Endothelial cell of umbilical vein (primary cell): ENCODE results near the gene GFPT2. TPM values are rescaled to one million over a fixed set of nuclear protein-coding genes. Genes with fewer than 3 reads are reported as not detected.

Experiments
- BruUV-seq: library from RNA; stranded (reverse); fragments of 400-500 nt; replicated peaks from 2 replicates; lab custom pipeline; 2021; lab: Mats Ljungman, UMichigan
- CTCF ChIA-PET: fragments of 300-600, 350-600 bp; sonication (Branson Sonifier 250); formaldehyde crosslinking; loops from one replicate; lab custom pipeline; 2021; ENCODE audit warnings: antibody characterized with exemption, inconsistent platforms; lab: Charles Lee
- POLR2A ChIA-PET: fragments of 300-600, 350-600 bp; sonication (Branson Sonifier 250); formaldehyde crosslinking; loops from one replicate; lab custom pipeline; 2021; ENCODE audit warnings: antibody characterized with exemption, inconsistent platforms; lab: Charles Lee
- DNase-seq: peaks from one replicate; pipeline ENCODE4 v3.0.0-alpha.2; 2011; ENCODE audit warnings: low read depth, low spot score
- FAIRE-seq: peaks from 2 replicates; lab custom pipeline; 2011; peaks lifted over from hg19 to GRCh38; lab: Jason Lieb, UNC
- H2AFZ ChIP-seq: 2 replicates; pipeline ENCODE4 v1.6.0; 2012; ENCODE audit warnings: low read depth, low read length, control low read depth, inconsistent platforms
- H3K27ac ChIP-seq: 2 replicates; pipeline ENCODE4 v1.5.1; 2011; ENCODE audit warnings: low read depth, mild to moderate bottlenecking, control low read depth, low read length, moderate library complexity; ENCODE audit not compliant: insufficient read depth
- H3K27me3 ChIP-seq, 2 experiments: 2 replicates each; pipeline versions ENCODE4 v1.6.0 to v1.6.1; 2011; ENCODE audit warnings: low read length in 2 of 2, mixed read lengths in 1 of 2; ENCODE audit not compliant: control insufficient read depth in 2 of 2, insufficient read depth in 2 of 2
- H3K36me3 ChIP-seq, 2 experiments: 2 replicates in 1 of 2; 3 replicates in 1 of 2; pipeline ENCODE4 v1.5.1; 2011; ENCODE audit warnings: low read length in 2 of 2, mild to moderate bottlenecking in 1 of 2, moderate library complexity in 1 of 2; ENCODE audit not compliant: control insufficient read depth in 2 of 2, insufficient read depth in 2 of 2; ENCODE audit errors: extremely low read depth in 1 of 2
- H3K4me1 ChIP-seq: 3 replicates; pipeline ENCODE4 v1.5.1; 2011; ENCODE audit warnings: mild to moderate bottlenecking, low read length; ENCODE audit not compliant: control insufficient read depth, insufficient read depth; ENCODE audit errors: extremely low read depth
- H3K4me2 ChIP-seq: 2 replicates; pipeline ENCODE4 v1.6.1; 2011; ENCODE audit warnings: low read length, control low read depth, mixed read lengths; ENCODE audit not compliant: insufficient read depth
- H3K4me3 ChIP-seq, 3 experiments: fragments of 200-600 bp in 1 of 3; sonication (generic), shearing (Covaris generic) in 1 of 3; replicated peaks in 1 of 3; 2 replicates each; pipeline ENCODE4 v1.5.1; 2011 to 2016; ENCODE audit warnings: control low read depth in 3 of 3, low read length in 3 of 3, mild to moderate bottlenecking in 2 of 3, inconsistent platforms in 1 of 3, low read depth in 1 of 3, moderate library complexity in 1 of 3; ENCODE audit not compliant: insufficient read depth in 1 of 3
- H3K79me2 ChIP-seq: 2 replicates; pipeline ENCODE4 v1.6.0; 2012; ENCODE audit warnings: low read length, inconsistent platforms; ENCODE audit not compliant: control insufficient read depth, insufficient read depth
- H3K9ac ChIP-seq: replicated peaks from 2 replicates; pipeline ENCODE3; 2011; ENCODE audit warnings: low read length, control low read depth; ENCODE audit not compliant: insufficient read depth; ENCODE audit errors: extremely low read depth
- H3K9me1 ChIP-seq: replicated peaks from 3 replicates; pipeline ENCODE4 v1.6.0; 2011; ENCODE audit warnings: mild to moderate bottlenecking, low read length; ENCODE audit not compliant: control insufficient read depth, insufficient read depth; ENCODE audit errors: extremely low read depth
- H3K9me3 ChIP-seq: replicated peaks from 2 replicates; pipeline ENCODE4 v1.5.1; 2012; ENCODE audit warnings: low read length, inconsistent platforms; ENCODE audit not compliant: control insufficient read depth, insufficient read depth
- H4K20me1 ChIP-seq: replicated peaks from 2 replicates; pipeline ENCODE3; 2011; ENCODE audit warnings: mild to moderate bottlenecking, low read length; ENCODE audit not compliant: control insufficient read depth, insufficient read depth; ENCODE audit errors: extremely low read depth
- CTCF ChIP-seq, 2 donors: IDR thresholded peaks; 1 replicate in 1 of 2; 2 replicates in 1 of 2; pipeline ENCODE4 v1.5.1; 2011; ENCODE audit warnings: low read length in 2 of 2, mild to moderate bottlenecking in 2 of 2, moderate library complexity in 2 of 2, control low read depth in 1 of 2, inconsistent platforms in 1 of 2, low read depth in 1 of 2; ENCODE audit not compliant: insufficient read depth in 1 of 2; ENCODE audit errors: extremely low read depth in 1 of 2
- EZH2 ChIP-seq: IDR thresholded peaks from 2 replicates; pipeline ENCODE4 v1.6.1; 2012; ENCODE audit warnings: borderline replicate concordance, low read depth, mild to moderate bottlenecking, moderate library complexity, low read length, inconsistent platforms; ENCODE audit not compliant: severe bottlenecking
- FOS ChIP-seq: IDR thresholded peaks from 2 replicates; pipeline ENCODE4 v1.6.1; 2011; ENCODE audit warnings: mild to moderate bottlenecking, low read length, moderate library complexity, borderline replicate concordance; ENCODE audit not compliant: insufficient read depth
- GATA2 ChIP-seq: IDR thresholded peaks from 2 replicates; pipeline ENCODE4 v1.7.0; 2011; ENCODE audit warnings: low read depth, mild to moderate bottlenecking, moderate library complexity, mixed read lengths, low read length; ENCODE audit not compliant: insufficient read length, insufficient read depth
- JUN ChIP-seq: IDR thresholded peaks from 2 replicates; pipeline ENCODE4 v1.6.1; 2011; ENCODE audit warnings: borderline replicate concordance, low read depth; ENCODE audit not compliant: insufficient read length, insufficient read depth
- MYC ChIP-seq: IDR thresholded peaks from one replicate; pipeline ENCODE4 v1.6.1; 2011; ENCODE audit warnings: mild to moderate bottlenecking, low read depth, low read length
- POLR2A ChIP-seq: IDR thresholded peaks from 2 replicates; pipeline ENCODE4 v1.6.1; 2012; ENCODE audit warnings: low read depth, mild to moderate bottlenecking, control low read depth, low read length
- POLR2AphosphoS5 ChIP-seq: IDR thresholded peaks from 2 replicates; pipeline ENCODE4 v1.6.1; 2012; ENCODE audit warnings: low read depth, mild to moderate bottlenecking, control low read depth, low read length, moderate library complexity; ENCODE audit not compliant: insufficient read depth
- dilution Hi-C: fragments of 300-500 bp; cut with MboI; formaldehyde crosslinking; loops from one replicate; pipeline ENCODE4 v1.15.0; 2019; ENCODE audit warnings: low sequenced_read_pairs; ENCODE audit not compliant: extremely low pct_ligation_motif_present
- intact Hi-C: fragments of 100-400 bp; cut with micrococcal nuclease; formaldehyde crosslinking; loops from one replicate; pipeline ENCODE4 v1.10.0; 2022
- polyA plus RNA-seq, 4 experiments: library from polyadenylated mRNA; depleted of rRNA in 3 of 4; stranded (reverse) in 3 of 4; unstranded in 1 of 4; fragments of >200 nt; gene quantifications; 2 replicates each; pipeline versions ENCODE4 v1.2.1 to v1.2.3, GENCODE V29; 2011 to 2012; ENCODE audit warnings: missing spikeins in 1 of 4
- total RNA-seq: library from RNA; stranded (reverse); gene quantifications from 2 replicates; pipeline ENCODE4 v1.2.3, GENCODE V29; 2021
- TF ChIP-seq, protein P1 (sequence below): IDR thresholded peaks from 2 replicates; pipeline ENCODE4 v1.6.1; 2011; ENCODE audit not compliant: insufficient read depth, insufficient read length

The GFPT2 gene
- total and polyA plus RNA-seq, 2 donors (not counting 3 experiments of a cell fraction or from before 2014, with no cell fraction given) = 4.3 to 4.5 TPM

GRCh38 chr5:180364306-180364856, 11.2 kb upstream of the GFPT2 start:
- no peaks in the 10 kb centered on the region for H3K79me2 ChIP-seq
- H3K4me2 ChIP-seq = no peak overlapping the region
- no peak overlapping the region for H3K27ac ChIP-seq
- H4K20me1 ChIP-seq = no peaks in the 10 kb centered on the region
- H3K9me3 ChIP-seq = no peaks in the 10 kb centered on the region
- POLR2A ChIA-PET = no interaction called here
- no peaks in the 10 kb centered on the region for H3K27me3 ChIP-seq
- H3K4me3 ChIP-seq = no peak overlapping the region
- no peak for TF ChIP-seq FOS
- no peak for TF ChIP-seq MYC
- TF ChIP-seq CTCF (IDR thresholded peaks at IDR 0.05; ENCODE audit: extremely low read depth in 1 of 2, insufficient read depth in 1 of 2, low read depth in 1 of 2, low read length in 2 of 2) = no peak
- TF ChIP-seq JUN = no peak
- TF ChIP-seq, protein P1, sequence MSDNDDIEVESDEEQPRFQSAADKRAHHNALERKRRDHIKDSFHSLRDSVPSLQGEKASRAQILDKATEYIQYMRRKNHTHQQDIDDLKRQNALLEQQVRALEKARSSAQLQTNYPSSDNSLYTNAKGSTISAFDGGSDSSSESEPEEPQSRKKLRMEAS = no peak
- no peak for TF ChIP-seq GATA2
- TF ChIP-seq POLR2AphosphoS5 = no peak
- TF ChIP-seq EZH2 = no peak
- TF ChIP-seq POLR2A = no peak
- no peak for DNase-seq
- no peak overlapping the region for H2AFZ ChIP-seq
- H3K4me1 ChIP-seq = no peaks in the 10 kb centered on the region
- FAIRE-seq = no peak
- intact Hi-C loops = no loop called here
- no peaks in the 10 kb centered on the region for H3K36me3 ChIP-seq
- no peaks in the 10 kb centered on the region for H3K9me1 ChIP-seq
- CTCF ChIA-PET = no interaction called here
- no TSS peak for BruUV-seq
- H3K9ac ChIP-seq = no peak overlapping the region
- dilution Hi-C loops = no loop called here
